Activated CD8-positive, alpha-beta memory T cell treated with anti-CD3 and anti-CD28 coated beads, Interleukin-2, amount 50 U/mL, for 48 hours (primary cell): ENCODE results near the gene LSM14B.

Source experiments
- DNase-seq: peaks from one replicate; pipeline ENCODE4 v3.0.0-alpha.2; 2020

Gene LSM14B

DNA sequence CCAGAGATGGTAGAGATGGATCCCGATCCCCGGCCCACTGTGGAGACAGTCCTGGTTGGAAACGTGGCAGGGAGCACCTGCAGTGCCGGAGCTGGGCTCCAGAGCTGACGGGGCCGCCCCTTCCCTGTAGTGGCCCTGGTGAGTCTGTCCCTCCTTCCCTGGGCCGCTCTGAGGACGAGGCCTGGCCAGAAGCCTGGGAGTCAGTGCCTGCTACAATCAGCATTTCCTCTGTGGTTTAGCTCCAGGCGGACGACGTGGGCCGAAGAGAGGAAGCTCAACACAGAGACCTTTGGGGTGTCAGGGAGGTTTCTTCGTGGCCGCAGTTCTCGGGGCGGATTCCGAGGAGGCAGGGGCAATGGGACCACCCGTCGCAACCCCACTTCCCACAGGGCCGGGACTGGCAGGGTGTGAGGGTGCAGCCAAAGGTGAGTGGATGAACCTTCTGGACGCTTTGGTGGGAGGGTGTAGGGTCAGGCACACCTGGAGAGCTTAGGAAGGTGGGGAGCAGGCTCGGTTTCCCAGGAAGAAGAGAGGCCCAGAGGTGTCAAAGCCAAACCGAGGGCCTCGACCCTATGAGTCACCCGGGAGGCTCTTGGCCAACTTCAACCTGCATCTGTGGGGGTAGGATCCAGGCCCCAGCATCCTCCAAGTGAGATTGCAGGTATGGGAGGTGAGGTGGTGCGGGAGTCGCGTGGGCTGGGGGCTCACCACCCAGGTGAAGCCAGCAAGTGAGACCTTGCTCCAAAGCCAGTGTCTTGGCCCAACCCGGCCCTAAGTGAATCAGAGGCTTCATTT lies 11.0 kb downstream of the LSM14B start:
- no peak for DNase-seq

DNA sequence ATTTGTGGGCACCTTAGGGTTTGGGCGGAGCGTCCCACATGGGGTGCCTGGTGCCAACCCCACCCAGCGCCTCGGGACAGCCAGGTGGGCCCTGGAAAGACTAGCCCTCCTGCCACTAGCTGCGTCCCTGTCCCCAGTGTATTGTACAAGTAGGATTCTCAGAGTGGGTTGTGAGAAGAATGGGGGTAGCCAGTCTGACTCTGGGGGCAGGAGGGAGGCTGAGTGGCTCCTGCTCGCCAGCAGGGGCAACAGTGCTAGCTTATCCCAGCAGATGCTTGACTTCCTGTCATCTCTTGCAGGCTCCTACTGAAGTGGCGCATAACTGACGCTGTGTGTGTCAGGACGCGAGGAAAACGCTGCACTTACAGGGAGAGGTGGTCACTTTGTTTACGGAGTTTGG lies 11.6 kb downstream of the LSM14B start:
- DNase-seq, result no peak

DNA sequence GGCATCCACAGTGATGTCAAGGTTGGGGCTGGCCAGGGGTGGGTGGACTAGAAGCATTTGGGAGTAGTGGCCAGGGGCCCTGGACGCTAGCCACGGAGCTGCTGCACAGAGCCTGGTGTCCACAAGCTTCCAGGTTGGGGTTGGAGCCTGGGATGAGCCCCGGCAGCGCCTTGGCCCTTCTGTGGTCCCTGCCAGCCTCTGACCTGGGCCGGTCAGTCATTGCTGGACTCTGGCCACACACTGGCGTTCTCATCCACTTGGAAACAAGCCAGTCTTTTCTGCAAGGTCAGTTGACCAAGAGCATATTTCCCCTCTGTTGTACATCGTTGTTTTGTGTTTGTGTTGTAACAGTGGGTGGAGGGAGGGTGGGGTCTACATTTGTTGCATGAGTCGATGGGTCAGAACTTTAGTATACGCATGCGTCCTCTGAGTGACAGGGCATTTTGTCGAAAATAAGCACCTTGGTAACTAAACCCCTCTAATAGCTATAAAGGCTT lies 12.5 kb downstream of the LSM14B start:
- DNase-seq, result no peak

DNA sequence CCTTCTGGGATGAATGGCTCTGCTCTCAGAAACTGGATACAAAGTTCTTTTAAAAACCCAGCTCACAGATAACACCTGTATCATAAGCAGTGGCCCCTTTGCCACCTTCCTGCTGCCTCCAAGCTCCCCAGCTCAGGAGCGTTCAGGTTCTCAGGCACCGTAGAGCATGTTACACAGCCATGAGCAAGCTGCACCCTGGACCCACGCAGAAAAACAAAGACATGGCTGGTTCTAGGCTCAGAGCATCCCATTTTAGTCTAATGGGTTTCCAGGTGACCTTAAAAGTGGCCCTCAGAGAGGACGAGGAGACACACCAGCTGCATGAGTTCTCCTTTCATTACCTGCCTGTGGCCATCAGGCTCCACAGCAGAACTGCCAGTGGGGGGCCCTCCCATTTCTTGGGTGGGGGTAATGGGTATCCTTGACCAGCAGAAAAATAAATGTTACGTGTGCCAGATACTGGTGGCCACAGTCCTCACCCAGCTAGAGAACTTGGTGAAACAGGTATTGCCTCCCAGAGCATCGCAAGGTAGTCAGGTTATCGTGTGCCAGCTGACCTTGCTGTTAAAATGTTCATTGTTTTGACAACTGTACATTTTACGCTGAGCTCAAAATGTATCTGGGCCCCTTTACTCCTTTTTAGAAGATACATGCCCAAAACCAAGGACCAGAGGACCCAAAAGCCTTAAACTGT lies 13.4 kb downstream of the LSM14B start:
- DNase-seq, result no peak

DNA sequence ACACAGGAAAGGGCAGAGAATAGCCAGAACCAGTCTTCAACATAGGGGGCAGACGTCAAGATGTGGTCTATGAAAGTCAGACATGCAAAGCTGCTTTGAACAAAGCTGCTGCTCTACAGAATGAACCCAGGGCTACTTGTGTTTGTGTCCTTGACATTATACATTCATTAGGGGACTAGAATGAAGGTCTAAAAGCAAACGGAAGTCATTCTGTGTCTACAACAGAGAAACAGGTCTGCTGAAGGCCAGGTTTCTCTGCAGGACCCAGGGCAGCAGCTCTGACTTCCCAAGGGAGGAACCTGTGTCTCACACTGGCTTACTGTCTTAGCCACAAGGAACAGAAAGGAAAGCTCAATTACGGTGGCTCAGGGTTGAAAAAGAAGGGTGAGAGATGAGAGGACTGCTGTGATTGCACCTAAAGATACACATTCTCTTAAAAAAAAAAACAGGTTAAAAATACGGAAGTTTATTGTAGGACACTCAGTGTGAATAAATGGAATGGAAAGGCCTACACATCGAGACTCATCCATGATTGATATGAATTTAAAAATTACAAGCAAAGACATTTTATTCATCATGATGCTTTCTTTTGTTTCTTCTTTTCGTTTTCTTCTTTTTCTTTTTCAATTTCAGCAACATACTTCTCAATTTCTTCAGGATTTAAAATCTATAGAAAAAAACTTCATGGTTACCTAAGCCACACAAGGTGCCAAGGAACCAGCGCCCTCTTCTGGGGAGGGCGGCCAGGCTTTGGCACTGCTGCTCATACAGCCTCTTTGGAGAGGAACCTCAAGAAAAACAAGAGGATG lies 14.2 kb downstream of the LSM14B start:
- DNase-seq, result peak; percentile 76

DNA sequence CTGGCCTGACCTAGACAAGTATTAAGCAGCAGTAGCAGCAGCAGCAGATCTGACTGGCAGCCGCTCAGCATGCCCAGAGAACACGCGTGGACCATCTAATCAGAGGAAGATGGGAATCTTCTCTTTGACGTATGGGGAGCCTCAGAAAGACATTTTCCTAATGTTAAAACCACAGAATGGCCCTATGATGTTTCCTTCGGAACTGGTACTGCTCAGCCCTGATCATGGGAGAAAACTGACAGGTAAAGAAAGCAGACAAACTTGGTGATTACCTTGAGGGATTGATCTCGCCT lies 14.8 kb downstream of the LSM14B start:
- no peak for DNase-seq

DNA sequence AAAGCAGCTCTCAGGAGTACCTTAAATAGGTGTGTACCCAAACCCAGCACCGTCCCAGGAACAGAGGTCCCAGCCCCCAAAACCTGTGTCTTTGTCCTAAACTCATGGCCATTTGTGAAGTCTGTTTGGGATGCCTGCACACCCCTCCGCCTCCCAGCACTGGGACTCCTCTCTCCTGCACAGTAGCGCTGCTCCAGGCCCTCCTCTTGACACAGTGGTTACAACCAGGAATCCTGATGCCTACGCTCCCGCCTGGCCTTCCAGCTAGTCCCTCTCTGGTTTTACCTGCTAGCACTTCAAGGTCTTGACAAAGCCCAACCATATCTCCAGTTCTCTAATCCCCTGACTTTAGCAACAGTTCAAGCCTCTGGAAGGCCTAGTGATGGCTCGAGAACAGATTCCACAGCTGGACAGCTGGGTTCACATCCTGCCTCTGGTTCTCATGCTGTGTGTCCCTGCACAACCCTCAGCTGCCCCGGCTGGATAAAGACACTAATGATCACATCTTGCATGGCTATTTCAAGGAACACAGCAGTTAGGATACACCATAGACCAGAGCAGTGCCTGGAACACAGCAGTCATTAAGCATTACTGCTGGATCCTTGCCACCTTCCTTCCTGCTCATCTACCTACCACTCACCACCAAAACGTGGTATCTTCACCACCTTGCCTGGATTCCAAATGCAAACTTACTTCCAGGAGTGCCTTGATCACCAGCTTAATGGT lies 15.4 kb downstream of the LSM14B start:
- DNase-seq, result no peak

DNA sequence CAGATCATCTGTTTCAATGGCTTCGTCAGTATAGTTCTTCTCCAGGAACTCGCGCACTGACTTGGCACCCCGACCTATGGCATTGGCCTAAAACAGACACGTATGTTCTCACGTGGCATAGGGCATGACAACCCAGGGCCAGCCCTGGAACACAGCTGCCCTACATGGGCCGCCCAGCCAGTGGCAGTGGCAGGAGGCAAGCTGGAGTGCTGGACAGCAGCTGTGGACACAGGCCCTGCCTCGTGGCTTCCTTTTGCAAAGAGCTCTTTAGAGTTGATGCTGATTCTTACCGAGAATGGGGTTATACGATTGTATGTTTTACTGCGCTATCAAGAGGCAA lies 15.9 kb downstream of the LSM14B start:
- DNase-seq, result no peak

DNA sequence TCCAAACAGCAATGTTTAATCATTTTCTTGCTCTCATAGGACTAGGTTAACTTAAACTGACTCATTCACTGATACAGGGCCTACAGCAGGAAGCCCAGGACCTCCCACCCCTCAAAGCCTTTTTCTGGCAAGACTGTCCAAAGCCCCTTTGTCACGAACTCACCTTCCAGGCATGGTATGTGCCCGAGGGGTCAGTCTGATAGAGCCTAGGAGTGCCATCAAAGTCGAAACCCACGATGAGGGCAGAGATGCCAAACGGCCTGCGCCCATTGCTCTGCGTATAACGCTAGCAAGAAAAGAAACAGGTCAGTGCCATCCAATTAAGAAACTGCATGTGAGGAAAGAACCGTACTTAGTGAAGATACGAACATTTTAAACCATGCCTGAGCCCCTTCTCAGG lies 16.6 kb downstream of the LSM14B start:
- no peak for DNase-seq

DNA sequence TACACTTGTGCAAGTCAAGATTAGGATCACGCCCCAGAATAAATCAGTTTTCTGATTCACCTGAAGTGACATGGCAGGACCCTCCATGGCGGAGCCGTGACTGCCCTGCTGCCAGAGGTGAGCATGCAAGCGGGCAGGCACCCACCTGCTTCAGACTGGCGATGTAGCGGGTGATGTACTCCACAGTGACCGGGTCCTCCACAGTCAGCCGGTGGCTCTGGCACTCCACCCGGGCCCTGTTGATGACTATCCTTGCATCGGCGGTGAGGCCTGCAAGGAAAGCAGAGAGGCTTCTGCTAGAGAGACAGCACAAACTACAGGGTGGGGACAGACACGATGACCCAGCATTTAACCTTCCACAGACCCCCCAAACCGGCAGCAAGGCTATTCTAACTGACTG lies 17.4 kb downstream of the LSM14B start:
- no peak for DNase-seq

DNA sequence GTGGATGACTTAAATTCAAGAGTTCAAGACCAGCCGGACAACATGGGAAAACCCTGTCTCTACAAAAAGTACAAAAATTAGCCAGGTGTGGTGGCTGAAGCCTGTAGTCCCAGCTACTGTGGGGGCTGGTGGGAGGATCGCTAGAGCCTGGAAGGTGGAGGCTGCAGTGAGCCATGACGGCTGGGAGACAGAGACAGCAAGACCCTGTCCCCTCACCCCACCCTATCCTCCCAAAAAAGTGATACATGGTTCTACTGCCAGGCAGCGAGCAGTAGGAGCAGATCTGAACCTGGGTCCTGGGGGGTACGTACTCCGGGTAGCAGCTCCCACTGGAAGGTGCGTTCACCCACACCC lies 18.7 kb downstream of the LSM14B start:
- DNase-seq, result no peak

DNA sequence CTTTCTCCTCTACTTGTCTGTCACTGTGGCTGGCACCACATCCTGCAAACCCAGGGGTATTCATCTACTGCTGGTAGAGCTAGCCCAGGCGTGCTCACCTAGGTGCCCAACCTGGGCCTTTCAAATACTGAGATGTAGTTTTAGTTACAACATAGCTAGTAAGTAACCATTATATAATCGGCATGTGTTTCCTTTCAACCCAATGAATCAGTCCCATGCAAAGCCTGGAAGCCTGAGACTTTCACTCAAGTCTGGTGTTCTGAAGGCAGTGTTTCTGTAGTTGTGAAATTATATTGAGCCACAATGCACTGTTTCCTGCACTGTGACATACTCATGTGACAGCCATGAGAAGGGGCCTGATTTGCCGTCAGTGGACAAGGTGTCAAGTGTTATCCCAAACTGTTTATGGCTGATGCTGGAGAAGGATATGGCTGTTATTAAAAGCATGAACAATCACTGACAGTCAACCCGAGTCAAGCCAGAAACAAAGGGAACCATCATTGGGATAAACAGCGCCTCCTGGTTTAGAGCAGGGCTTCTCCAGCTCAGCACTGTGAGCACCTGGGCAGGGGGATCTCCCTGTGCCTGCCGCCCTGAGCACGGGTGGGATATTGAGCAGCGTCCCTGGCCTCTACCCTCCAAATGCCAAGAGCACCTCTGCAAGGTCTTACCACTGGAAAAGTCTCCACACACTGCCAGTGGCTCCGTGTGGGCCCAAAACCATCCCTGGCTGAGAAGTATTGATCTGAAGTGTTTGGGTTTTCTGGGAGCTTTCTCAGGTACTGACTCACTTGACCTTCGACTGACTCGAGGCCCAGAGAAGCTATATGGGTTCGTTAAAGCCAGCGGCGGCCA lies 19.3 kb downstream of the LSM14B start:
- DNase-seq, result peak; percentile 60

DNA sequence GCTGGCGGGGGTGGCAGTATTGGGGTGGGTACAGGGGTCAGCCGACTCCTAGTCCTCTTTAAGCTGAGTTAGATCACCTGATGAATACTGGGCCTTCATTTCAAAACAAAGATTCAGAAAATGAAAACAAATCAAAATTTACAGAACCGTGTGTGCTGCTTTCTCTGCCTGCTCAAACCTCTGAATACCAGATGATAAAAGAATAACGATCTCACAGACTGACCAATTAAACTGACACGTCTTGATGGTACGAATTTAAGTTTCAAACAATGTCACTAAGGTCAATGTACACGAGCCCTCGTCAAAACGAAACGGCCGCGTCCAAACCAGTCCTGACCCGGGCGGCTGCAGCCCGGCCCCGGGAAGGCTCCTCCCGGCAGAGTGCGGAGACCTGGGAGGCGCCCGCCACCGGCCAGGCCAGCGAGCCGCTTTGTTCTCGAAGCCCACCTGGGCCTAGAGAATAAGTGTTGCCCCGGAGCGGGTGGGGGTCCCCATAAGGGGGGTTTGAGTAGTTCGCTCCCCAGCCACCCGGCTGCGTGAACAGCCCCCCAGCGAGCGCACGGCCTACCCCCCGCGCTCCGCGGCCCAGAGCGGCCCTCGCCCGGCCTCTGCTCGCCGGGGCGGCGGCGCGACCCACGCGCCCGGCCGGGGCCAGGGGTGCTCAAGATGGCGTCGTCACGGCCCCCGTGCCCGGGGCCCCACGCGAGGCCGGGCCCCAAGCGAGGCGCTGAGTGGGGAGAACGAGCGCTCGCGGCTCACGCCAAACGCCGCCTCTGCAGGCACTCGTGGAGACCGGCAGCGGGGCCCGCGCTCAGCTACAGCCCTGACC lies 20.2 kb downstream of the LSM14B start:
- DNase-seq, result peak; percentile 65

DNA sequence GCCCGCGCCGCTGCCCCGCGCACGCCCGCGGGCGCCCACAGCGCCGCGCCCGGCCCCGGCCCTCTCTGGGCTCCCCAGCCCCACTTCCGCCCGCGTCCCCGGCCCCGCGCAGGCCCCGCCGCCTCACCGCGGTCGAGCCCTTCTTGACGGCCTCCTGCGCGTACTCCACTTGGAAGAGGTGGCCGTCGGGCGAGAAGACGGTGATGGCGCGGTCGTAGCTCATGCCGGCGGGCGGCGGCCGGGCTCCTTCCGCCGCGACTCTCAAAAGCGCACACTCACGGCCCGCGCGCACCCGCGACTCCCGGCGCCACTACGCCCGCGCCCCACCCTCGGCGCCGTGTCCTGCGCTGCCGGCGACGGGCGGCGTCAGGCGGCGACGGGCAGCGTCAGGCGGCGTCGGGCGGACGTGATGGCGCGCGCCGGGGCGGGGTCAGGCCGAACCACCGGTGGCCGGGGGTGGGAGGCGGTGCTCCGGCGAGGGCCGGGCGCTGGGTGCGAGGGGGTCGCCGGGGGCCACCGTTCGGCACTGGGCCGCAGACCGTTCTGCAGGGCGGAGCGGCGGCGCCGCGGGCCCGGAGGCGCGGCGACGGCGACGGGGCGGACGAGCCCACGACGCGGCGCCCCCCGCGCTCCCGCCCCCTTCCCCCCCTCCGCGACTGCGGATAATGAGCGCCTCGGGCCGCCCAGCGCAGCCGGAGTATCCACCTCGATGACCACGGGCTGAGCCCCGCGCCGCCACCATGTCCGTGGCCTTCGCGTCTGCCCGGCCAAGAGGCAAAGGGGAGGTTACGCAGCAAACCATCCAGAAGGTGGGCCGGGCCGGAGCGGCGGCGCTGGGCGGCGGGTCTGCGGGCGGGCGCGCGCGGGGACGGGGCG lies 21.0 kb downstream of the LSM14B start, which contains the start of the genes PSMA7 and SS18L1:
Gene PSMA7, minus strand, starts transcription at position 314 of the 876 bp plus-strand sequence. Its CDS starts 91 bp downstream, at position 223.
Gene SS18L1, plus strand, starts transcription at position 689 of the 876 bp plus-strand sequence. Its CDS starts 52 bp downstream, at position 741.
- DNase-seq, result peak; percentile 92

DNA sequence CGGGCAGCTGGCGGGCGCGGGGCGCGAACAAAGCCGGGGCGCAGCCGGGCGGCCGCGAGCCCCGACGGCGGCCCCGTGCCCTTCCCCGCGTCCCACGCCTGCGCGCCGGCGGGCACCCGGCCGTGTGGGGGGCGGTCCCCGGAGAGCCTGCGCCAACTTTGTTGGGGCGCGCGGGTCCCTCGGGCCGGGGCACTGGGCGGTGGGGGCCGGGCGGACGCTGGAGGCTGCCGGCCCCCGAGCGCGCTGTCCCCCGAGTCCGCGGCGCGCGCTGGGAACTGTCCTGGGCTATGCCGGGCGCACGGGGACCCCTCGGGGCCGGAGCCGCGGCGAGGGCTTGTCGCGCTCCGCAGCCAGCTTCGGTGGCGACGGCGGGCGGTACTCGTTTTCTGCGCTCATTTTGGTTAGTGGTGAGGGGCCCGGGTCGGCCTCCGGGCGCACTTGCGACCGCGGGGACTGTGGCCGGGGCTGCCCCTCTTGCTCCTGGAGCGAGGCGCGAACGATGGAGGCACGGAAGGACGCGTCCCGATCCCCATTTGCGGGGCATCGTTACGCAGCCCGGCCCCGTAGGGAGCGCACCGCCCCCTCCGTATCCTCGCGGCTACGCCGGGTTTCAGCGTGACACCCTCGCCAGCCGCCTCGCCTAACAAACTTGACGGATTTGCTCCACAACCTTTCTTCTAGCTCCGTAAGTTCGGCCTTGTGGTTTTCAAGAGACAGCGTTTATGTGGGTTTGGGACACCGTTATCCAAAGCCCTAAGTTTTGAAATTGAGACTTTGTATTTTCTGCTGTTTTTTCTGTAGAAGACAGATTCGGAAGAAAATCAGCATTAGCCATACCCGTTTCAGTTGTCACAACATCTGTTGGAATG lies 21.9 kb downstream of the LSM14B start:
- DNase-seq, result peak; percentile 82

DNA sequence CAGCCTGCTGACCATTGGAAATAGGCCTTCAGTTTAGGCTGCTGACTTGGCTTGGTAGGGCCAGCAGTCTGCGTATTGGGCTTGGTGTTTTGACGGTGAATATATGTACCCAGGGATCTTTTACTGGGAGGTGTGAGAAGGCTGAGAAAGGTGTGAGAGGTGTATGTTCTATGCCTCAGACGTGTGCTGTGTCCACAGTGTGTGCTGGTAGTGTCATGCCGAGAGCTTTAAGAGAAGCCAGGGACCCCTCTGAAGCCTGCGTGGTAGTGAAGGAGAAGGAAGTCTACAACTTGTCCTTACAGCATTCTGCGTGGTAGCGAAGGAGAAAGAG lies 23.4 kb downstream of the LSM14B start:
- DNase-seq, result no peak

DNA sequence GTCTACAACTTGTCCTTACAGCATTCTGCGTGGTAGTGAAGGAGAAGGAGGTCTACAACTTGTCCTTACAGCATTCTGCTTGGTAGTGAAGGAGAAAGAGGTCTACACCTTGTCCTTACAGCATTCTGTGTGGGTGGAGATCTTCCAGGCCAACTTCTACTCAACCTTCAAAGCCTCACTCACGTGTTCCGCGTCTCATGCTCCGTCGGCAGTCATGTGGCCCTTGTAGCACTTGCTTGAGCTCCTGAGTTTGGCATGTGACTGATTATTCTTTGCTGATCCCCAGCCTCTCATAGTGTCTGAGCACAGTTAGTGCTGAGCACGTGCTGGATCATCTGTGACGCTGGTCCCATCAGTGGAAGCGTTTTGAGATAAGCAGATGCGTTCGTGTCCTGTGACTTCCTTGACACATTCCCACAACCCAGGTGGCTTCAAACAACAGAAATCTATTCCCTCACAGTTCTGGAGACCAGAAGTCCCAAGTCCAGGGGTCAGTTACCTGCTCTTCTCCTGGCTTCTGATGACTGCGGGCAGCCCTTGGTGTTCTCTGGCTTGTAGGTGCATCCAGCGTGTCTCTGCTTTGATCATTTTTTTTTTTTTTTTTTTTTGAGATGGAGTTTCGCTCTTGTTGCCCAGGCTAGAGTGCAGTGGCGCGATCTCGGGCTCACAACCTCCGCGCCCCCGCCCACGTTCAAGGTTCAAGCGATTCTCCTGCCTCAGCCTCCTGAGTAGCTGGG lies 23.9 kb downstream of the LSM14B start:
- DNase-seq, result no peak

DNA sequence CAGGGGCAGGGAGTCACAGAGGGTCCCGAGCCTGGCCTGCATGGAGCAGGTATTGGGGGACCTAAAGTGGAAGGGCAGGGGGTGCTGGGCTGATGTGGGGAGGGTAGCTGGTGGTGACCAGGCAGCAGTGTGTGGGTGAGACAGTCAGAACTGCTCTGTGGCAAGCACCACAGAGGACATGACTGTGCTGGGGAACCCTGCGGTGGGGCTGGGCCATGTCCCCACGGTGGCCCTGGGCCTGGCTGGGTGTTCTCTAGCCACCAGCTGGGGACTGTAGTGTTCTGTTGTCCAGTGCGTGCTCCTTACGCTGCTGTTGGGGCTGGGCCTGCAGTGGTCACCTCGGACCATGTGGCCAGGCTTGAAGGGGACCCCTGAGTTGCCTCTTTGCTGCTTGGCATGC lies 24.9 kb downstream of the LSM14B start:
- no peak for DNase-seq
